ENCODE data around the gene CD79B.
"Not testable (repeated sequence)": the region's sequence is repeated elsewhere in the genome, so short reads cannot be mapped to it uniquely, and the experiment has no call there.

Gene CD79B

GRCh38 chr17:63909586-63909985, 22.5 kb downstream of the CD79B start:
- DNase-seq = not testable (repeated sequence)

DNA sequence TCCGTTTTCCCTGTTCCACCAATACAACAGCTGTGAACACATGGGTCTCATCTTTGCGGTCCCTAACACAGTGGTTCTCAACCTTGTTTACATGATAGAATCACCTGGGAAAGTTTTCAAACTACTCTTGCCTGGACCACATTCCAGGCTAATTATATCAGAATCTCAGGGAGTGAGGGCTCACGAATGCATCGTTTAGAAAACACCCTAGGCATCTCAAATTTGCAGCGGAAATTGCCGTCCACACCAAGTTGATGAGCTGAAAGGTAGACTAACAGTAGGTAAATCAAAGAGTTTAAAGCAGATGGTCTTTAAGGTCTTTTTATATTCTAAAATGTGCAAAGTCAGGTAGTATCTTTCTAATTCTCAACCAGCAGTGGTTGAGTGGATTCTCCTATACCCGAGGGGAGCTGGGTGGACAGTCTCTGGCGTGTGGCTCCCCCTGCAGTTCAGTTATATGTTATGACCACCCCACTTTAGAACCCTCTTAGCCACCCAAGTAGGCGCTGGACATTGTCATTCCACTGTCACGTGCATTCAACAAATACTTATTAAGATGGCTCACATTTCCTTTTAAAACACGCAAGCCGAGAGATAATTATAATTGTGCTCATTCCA, 24.9 kb downstream of the CD79B start:
- DNase-seq = not testable (repeated sequence)

DNA sequence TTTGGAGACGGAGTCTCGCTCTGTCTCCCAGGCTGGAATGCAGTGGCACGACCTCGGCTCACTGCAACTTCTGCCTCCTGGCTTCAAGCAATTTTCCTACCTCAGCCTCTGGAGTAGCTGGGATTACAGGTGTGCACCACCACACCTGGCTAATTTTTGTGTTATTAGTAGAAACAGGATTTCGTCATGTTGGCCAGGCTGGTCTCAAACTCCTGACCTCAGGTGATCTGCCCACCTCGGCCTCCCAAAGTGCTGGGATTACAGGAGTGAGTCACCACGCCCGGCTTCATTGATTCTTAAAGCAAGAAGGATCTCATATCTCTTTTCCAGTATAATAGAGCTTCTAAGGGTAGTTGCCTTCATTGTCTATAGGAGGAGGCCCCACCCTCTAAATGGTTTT, 27.3 kb downstream of the CD79B start:
- not testable (repeated sequence) for DNase-seq

DNA sequence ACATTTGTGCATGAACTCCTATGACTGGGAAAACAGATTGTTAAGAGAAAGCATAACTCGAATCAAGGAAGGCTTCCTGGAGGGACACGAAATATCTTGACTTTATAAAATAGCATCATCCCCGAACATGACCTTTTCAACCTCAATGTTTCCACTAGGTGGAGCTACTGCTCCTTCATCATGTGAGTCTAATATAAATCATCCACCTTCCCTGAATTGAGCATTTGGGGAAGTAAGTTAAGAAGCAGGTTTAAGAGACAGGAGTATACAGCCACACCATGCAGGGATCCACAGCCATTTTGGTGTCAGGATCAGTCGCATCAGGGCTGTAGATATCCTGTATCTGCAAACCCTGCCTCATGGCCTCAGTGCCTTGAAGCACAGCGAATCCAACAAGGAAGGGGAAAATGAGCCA, 28.3 kb downstream of the CD79B start:
- not testable (repeated sequence) for DNase-seq

DNA sequence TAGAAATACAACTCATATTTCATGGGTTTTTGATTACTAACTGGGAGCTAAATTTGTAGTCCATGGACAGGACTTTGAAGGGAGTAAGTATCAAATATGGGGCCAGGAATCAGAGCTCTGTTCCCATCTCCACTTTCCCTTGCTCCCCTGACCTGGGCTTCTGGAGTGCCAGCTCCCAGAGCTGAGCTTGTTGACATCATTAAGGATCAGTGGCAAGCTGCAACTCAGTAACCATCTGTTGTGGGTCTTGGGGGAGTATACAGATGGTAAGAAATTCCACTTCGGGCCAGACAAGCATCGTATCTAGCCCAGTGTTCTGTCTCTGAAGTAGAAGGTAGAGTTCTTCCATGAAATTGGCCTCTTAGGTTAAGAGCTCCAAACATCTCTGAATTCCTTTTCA, 30.2 kb downstream of the CD79B start:
- DNase-seq = not testable (repeated sequence)

- DNase-seq = not testable (repeated sequence)
These were observed 33.0 kb downstream of the CD79B start for GRCh38 chr17:63898899-63899798.

DNA sequence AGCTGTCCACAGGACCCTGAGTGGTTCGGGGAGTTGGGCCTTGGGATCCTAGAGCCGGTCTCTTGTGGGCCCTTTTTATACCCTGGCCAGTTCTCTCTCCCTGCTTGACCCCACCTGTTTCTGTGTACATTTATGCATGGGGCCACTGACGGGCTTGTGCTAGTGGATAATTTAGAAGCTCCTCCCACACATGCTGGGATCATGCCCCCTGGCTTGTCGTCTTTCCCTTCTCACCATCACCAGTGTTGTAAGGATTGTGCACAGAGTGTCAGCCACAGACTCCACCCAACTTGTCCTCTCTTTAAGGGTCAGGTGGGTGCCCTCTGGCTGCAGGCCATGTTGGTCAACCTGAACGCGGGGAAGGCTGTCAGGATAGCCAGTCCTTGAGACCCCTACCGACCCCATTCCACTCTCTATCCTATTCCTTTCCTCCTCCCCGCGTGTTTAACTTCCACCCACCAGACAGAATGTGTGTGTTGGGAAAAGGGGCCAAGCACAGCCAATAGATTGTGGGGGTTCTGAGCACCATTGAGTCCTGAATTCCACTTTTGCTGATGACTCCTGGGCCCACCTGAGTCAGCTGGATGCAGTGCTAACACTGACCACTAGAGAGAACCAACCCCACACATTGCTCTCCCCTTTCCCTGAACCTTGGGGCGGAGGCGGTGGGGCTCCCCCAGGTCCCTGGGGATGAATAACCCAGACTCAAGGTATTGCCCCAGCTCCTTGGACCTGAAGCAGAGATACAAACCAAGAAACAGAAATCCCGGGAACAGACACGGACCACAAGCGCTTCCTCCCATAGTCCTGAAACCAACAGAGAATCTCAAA, 35.4 kb downstream of the CD79B start, which contains the start of gene CSH1:
Gene CSH1, minus strand, starts transcription at position 51 of the 831 bp plus-strand sequence. CDS start 63 bp downstream, outside the sequence.
- not testable (repeated sequence) for DNase-seq

DNA sequence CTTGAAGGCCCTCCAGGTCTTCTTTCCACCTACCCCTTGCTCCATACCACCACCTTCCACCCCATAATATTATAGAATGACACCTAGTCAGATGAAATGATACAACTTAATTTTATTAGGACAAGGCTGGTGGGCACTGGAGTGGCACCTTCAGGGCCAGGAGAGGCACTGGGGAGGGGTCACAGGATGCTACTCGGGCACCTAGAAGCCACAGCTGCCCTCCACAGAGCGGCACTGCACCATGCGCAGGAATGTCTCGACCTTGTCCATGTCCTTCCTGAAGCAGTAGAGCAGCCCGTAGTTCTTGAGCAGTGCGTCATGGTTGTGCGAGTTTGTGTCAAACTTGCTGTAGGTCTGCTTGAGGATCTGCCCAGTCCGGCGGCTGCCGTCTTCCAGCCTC, 37.3 kb downstream of the CD79B start:
- not testable (repeated sequence) for DNase-seq

DNA sequence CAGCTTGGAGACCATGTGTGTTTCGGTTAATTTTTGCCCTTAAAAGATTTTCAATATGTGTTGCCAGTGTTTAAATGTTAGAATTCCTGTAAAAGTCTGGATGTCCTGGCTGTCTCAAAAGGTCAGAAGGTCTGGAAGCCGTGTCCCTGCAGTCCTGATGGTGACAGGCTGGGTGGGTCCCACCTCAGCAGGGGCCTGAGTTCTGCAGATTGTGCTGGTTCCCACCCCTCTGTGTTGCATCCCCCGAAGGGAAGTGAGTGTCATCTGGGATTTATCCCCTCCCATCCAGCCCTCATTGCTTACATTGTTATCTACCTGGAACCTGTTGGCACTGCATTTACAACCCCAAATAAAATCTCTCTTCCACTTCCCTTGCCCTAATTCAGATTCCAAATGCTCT, 38.1 kb downstream of the CD79B start:
- DNase-seq = not testable (repeated sequence)

DNA sequence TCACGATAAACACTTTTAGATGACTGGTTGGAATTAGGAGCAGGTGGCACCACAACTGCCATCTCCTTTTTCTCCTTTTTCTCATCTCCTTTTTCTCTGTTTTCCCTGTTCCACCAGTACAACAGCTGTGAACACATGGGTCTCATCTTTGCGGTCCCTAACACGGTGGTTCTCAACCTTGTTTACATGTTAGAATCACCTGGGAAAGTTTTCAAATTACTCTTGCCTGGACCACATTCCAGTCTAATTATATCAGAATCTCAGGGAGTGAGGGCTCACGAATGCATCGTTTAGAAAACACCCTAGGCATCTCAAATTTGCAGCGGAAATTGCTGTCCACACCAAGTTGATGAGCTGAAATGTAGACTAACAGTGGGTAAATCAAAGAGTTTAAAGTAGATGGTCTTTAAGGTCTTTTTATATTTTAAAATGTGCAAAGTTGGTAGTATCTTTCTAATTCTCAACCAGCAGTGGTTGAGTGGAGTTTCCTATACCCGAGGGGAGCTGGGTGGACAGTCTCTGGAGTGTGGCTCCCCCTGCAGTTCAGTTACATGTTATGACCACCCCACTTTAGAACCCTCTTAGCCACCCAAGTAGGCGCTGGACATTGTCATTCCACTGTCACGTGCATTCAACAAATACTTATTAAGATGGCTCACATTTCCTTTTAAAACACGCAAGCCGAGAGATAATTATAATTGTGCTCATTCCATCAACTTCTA, 39.7 kb downstream of the CD79B start:
- DNase-seq = not testable (repeated sequence)

GRCh38 chr17:63889026-63889848, 42.9 kb downstream of the CD79B start:
- peak; percentile 46 for DNase-seq

- DNase-seq = not testable (repeated sequence)
These were observed 47.0 kb downstream of the CD79B start for GRCh38 chr17:63885119-63885518.

- not testable (repeated sequence) for DNase-seq
These were observed 49.5 kb downstream of the CD79B start for GRCh38 chr17:63882626-63883126.

- DNase-seq = no peak
These were observed 50.1 kb downstream of the CD79B start, which contains the start of gene GH2 for GRCh38 chr17:63881935-63882601. Gene GH2, minus strand, starts transcription at chr17:63881944. Its CDS starts 143 bp downstream, at chr17:63881801.

DNA sequence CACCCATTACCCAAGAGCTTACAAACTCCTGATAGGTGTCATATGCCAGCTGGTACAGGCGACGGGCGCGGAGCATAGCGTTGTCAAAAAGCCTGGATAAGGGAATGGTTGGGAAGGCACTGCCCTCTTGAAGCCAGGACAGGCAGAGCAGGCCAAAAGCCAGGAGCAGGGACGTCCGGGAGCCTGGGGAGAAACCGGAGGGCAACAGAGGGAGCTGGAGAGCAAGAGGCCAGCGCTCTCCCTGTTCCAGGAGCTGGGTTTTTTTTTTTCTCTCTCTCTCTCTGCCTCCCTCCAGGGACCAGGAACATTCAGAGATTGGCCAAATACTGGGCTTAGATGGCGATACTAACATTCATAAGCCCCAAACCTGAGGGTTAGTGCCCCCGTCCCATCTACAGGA, 50.8 kb downstream of the CD79B start:
- DNase-seq = not testable (repeated sequence)

- no peak for DNase-seq
These were observed 51.4 kb downstream of the CD79B start for GRCh38 chr17:63880706-63881105.

Data from right forelimb (tissue), 1 donor.